Fibroblast of lung (primary cell): ENCODE data around the gene FAM114A1. TPM values are rescaled to one million over a fixed set of nuclear protein-coding genes. Genes with fewer than 3 reads are reported as not detected.

ENCODE experiments used
- DNase-seq, 2 donors: peaks; one replicate each; pipeline versions ENCODE4 v3.0.0 to v3.0.0-alpha.2; 2010; ENCODE audit warnings: low read depth in 2 of 2
- H2AFZ ChIP-seq: 2 replicates; pipeline ENCODE4 v1.5.1; 2012; ENCODE audit warnings: low read length, control low read depth, inconsistent platforms
- H3K27ac ChIP-seq: 2 replicates; pipeline ENCODE4 v1.5.1; 2011; ENCODE audit warnings: low read length, control low read depth; ENCODE audit not compliant: insufficient read depth
- H3K27me3 ChIP-seq: 2 replicates; pipeline ENCODE4 v1.5.1; 2011; ENCODE audit warnings: mild to moderate bottlenecking, low read length; ENCODE audit not compliant: control insufficient read depth, insufficient read depth
- H3K36me3 ChIP-seq: 2 replicates; pipeline ENCODE4 v1.5.1; 2011; ENCODE audit warnings: low read length; ENCODE audit not compliant: control insufficient read depth, insufficient read depth
- H3K4me1 ChIP-seq: 2 replicates; pipeline ENCODE4 v1.5.1; 2011; ENCODE audit warnings: low read length; ENCODE audit not compliant: control insufficient read depth, insufficient read depth; ENCODE audit errors: extremely low read depth
- H3K4me2 ChIP-seq: 2 replicates; pipeline ENCODE4 v1.5.1; 2011; ENCODE audit warnings: low read length, control low read depth; ENCODE audit not compliant: insufficient read depth; ENCODE audit errors: extremely low read depth
- H3K4me3 ChIP-seq, 4 experiments: fragments of 200-600 bp in 1 of 4; sonication (generic) in 1 of 4; replicated peaks in 1 of 4; 2 replicates each; pipeline ENCODE4 v1.5.1; 2011 to 2016; ENCODE audit warnings: low read length in 4 of 4, low read depth in 3 of 4, mild to moderate bottlenecking in 3 of 4, control low read depth in 2 of 4, inconsistent platforms in 1 of 4, mixed read lengths in 1 of 4; ENCODE audit not compliant: insufficient read depth in 1 of 4; ENCODE audit errors: control extremely low read depth in 1 of 4
- H3K79me2 ChIP-seq: 2 replicates; pipeline ENCODE4 v1.5.1; 2012; ENCODE audit warnings: mild to moderate bottlenecking, low read length, inconsistent platforms; ENCODE audit not compliant: control insufficient read depth, insufficient read depth
- H3K9ac ChIP-seq: 2 replicates; pipeline ENCODE4 v1.5.1; 2011; ENCODE audit warnings: mild to moderate bottlenecking, low read length, control low read depth; ENCODE audit not compliant: insufficient read depth
- H3K9me3 ChIP-seq: 2 replicates; pipeline ENCODE4 v1.5.1; 2012; ENCODE audit warnings: low read depth, low read length; ENCODE audit not compliant: control insufficient read depth, insufficient read depth
- H4K20me1 ChIP-seq: 2 replicates; pipeline ENCODE4 v1.5.1; 2011; ENCODE audit warnings: low read length; ENCODE audit not compliant: control insufficient read depth, insufficient read depth; ENCODE audit errors: extremely low read depth
- EZH2 ChIP-seq: IDR thresholded peaks from 2 replicates; pipeline ENCODE4 v1.5.1; 2012; ENCODE audit warnings: low read length, control low read depth, mild to moderate bottlenecking; ENCODE audit errors: missing control alignments
- polyA plus RNA-seq, 2 donors: library from polyadenylated mRNA; depleted of rRNA in 1 of 2; stranded (reverse) in 1 of 2; unstranded in 1 of 2; fragments of >200 nt; gene quantifications; 2 replicates each; pipeline ENCODE4 v1.2.1, GENCODE V29; 2011 to 2012; ENCODE audit warnings: missing spikeins in 1 of 2
- total RNA-seq: library from RNA; depleted of rRNA; stranded (reverse); fragments of >200 nt; gene quantifications from 2 replicates; pipeline ENCODE4 v1.2.1, GENCODE V29; 2014
- TF ChIP-seq, protein P1 (sequence below), 2 donors: IDR thresholded peaks in 1 of 2; conservative IDR thresholded peaks in 1 of 2; 1 replicate in 1 of 2; 2 replicates in 1 of 2; pipeline ENCODE4 v1.5.1; 2011 to 2012; ENCODE audit warnings: low read length in 2 of 2, control low read depth in 1 of 2, inconsistent platforms in 1 of 2, low read depth in 1 of 2, mild to moderate bottlenecking in 1 of 2

Gene FAM114A1
- total and polyA plus RNA-seq, 2 donors (not counting 1 experiment from before 2014, with no cell fraction given): 296 to 402 TPM

GRCh38 chr4:38924353-38924752 lies 56.7 kb downstream of the FAM114A1 start:
- Histone ChIP-seq H3K9me3 (no peaks in the 10 kb centered on the region), H3K9ac (no peak overlapping the region), H3K79me2 (no peaks in the 10 kb centered on the region), H3K27ac (no peak overlapping the region), H3K36me3 (peaks cover 11% of the 10 kb centered on the region), H3K4me2 (no peak overlapping the region), H3K27me3 (no peaks in the 10 kb centered on the region), H3K4me1 (no peaks in the 10 kb centered on the region), H2AFZ (no peak overlapping the region), H3K4me3 (no peak overlapping the region), H4K20me1 (no peaks in the 10 kb centered on the region)
- DNase-seq: no peak
- TF ChIP-seq, protein P1, sequence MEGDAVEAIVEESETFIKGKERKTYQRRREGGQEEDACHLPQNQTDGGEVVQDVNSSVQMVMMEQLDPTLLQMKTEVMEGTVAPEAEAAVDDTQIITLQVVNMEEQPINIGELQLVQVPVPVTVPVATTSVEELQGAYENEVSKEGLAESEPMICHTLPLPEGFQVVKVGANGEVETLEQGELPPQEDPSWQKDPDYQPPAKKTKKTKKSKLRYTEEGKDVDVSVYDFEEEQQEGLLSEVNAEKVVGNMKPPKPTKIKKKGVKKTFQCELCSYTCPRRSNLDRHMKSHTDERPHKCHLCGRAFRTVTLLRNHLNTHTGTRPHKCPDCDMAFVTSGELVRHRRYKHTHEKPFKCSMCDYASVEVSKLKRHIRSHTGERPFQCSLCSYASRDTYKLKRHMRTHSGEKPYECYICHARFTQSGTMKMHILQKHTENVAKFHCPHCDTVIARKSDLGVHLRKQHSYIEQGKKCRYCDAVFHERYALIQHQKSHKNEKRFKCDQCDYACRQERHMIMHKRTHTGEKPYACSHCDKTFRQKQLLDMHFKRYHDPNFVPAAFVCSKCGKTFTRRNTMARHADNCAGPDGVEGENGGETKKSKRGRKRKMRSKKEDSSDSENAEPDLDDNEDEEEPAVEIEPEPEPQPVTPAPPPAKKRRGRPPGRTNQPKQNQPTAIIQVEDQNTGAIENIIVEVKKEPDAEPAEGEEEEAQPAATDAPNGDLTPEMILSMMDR (conservative IDR thresholded peaks at IDR 0.05 in 1 of 2, IDR thresholded peaks at IDR 0.05 in 1 of 2; ENCODE audit: low read depth in 1 of 2, low read length in 2 of 2): no peak
- no peak for TF ChIP-seq EZH2

- peaks cover 16% of the 10 kb centered on the region for H3K36me3 ChIP-seq
- no peak overlapping the region for H3K4me2 ChIP-seq
- no peak for DNase-seq
- no peak overlapping the region for H2AFZ ChIP-seq
- no peaks in the 10 kb centered on the region for H4K20me1 ChIP-seq
- H3K79me2 ChIP-seq: no peaks in the 10 kb centered on the region
- H3K9me3 ChIP-seq: no peaks in the 10 kb centered on the region
- no peak overlapping the region for H3K27ac ChIP-seq
- H3K9ac ChIP-seq: no peak overlapping the region
- no peaks in the 10 kb centered on the region for H3K4me1 ChIP-seq
- H3K27me3 ChIP-seq: no peaks in the 10 kb centered on the region
- H3K4me3 ChIP-seq: no peak overlapping the region
- TF ChIP-seq, protein P1 (conservative IDR thresholded peaks at IDR 0.05 in 1 of 2, IDR thresholded peaks at IDR 0.05 in 1 of 2; ENCODE audit: low read depth in 1 of 2, low read length in 2 of 2): no peak
- no peak for TF ChIP-seq EZH2
Measured at GRCh38 chr4:38925492-38926413, 58.1 kb downstream of the FAM114A1 start.

DNA sequence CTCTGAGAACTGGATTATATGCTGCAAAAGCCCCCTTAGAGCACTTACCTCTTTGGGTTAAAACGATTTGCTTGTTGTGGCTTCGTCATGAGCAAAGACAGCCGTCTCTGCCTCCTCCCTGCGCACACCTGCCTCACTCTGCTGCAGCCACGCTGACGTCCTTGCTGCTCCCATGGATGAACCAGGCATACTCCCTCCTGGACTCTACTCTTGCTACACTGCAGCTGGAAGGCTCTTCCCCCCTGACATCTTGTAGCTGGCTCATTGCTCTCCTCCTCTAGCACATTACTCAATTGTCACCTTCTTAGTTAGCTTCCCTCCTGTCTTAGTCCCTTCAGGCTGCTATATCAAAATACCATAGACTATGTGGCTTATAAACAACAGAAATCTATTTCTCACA lies 59.3 kb downstream of the FAM114A1 start:
- H3K36me3 ChIP-seq: peaks cover 16% of the 10 kb centered on the region
- no peak overlapping the region for H3K27ac ChIP-seq
- no peak for DNase-seq
- no peaks in the 10 kb centered on the region for H3K79me2 ChIP-seq
- H3K9me3 ChIP-seq: no peaks in the 10 kb centered on the region
- H3K4me1 ChIP-seq: no peaks in the 10 kb centered on the region
- no peak overlapping the region for H3K4me2 ChIP-seq
- no peak overlapping the region for H3K9ac ChIP-seq
- TF ChIP-seq EZH2: no peak
- TF ChIP-seq, protein P1 (conservative IDR thresholded peaks at IDR 0.05 in 1 of 2, IDR thresholded peaks at IDR 0.05 in 1 of 2; ENCODE audit: low read depth in 1 of 2, low read length in 2 of 2): no peak
- H3K4me3 ChIP-seq: no peak overlapping the region
- H4K20me1 ChIP-seq: no peaks in the 10 kb centered on the region
- no peak overlapping the region for H2AFZ ChIP-seq
- H3K27me3 ChIP-seq: no peaks in the 10 kb centered on the region
